GM18867 (cell line): Measurements from ENCODE around the gene MYH3.

ENCODE experiments used
- ATAC-seq: cut with Tn5 transposase; IDR thresholded peaks from one replicate; pipeline ENCODE4 v1.9.1; 2021; ENCODE audit warnings: mild to moderate bottlenecking, moderate library complexity; ENCODE audit not compliant: unreplicated experiment

MYH3 gene

GRCh38 chr17:10651927-10652326 lies 5.2 kb downstream of the MYH3 start:
- ATAC-seq = no peak

GRCh38 chr17:10649602-10650001 lies 7.5 kb downstream of the MYH3 start:
- no peak for ATAC-seq

- no peak for ATAC-seq
Measured at GRCh38 chr17:10648956-10649355, 8.2 kb downstream of the MYH3 start.

GRCh38 chr17:10648381-10648780 lies 8.7 kb downstream of the MYH3 start:
- no peak for ATAC-seq

GRCh38 chr17:10646392-10646990 lies 10.6 kb downstream of the MYH3 start:
- ATAC-seq = peak; percentile 54

GRCh38 chr17:10640475-10640874 lies 16.6 kb downstream of the MYH3 start:
- ATAC-seq = no peak

GRCh38 chr17:10638151-10638550 lies 19.0 kb downstream of the MYH3 start:
- no peak for ATAC-seq

- no peak for ATAC-seq
Measured at GRCh38 chr17:10635290-10635689, 21.8 kb downstream of the MYH3 start.

- peak; percentile 94 for ATAC-seq
Measured at GRCh38 chr17:10633738-10634379, 23.2 kb downstream of the MYH3 start.

GRCh38 chr17:10631701-10632100 lies 25.4 kb downstream of the MYH3 start:
- no peak for ATAC-seq

GRCh38 chr17:10631048-10631700 lies 25.9 kb downstream of the MYH3 start:
- no peak for ATAC-seq

- ATAC-seq = no peak
Measured at GRCh38 chr17:10629706-10630105, 27.4 kb downstream of the MYH3 start.

- ATAC-seq = no peak
Measured at GRCh38 chr17:10628756-10629155, 28.4 kb downstream of the MYH3 start.

GRCh38 chr17:10626390-10626789 lies 30.7 kb downstream of the MYH3 start:
- ATAC-seq = no peak

- ATAC-seq = no peak
Measured at GRCh38 chr17:10624969-10625368, 32.1 kb downstream of the MYH3 start.

GRCh38 chr17:10623737-10624338 lies 33.3 kb downstream of the MYH3 start:
- ATAC-seq = no peak

- ATAC-seq = no peak
Measured at GRCh38 chr17:10622617-10623485, 34.3 kb downstream of the MYH3 start.

GRCh38 chr17:10621397-10621796 lies 35.7 kb downstream of the MYH3 start:
- no peak for ATAC-seq

- ATAC-seq = no peak
Measured at GRCh38 chr17:10620823-10621222, 36.3 kb downstream of the MYH3 start.

GRCh38 chr17:10618202-10618635 lies 38.9 kb downstream of the MYH3 start:
- peak; percentile 88 for ATAC-seq

- ATAC-seq = no peak
Measured at GRCh38 chr17:10617120-10617505, 40.0 kb downstream of the MYH3 start.
